Neural crest cell (in vitro differentiated cells): ENCODE measurements around the gene RAB32. TPM values are rescaled to one million over a fixed set of nuclear protein-coding genes. Genes with fewer than 3 reads are reported as not detected.

Source experiments
- DNase-seq: peaks from one replicate; pipeline ENCODE4 v3.0.0; 2021; ENCODE audit warnings: low read depth, mixed read lengths, low spot score
- H3K27ac Mint-ChIP-seq: one replicate; pipeline ENCODE4 v1.8.0; 2021; ENCODE audit warnings: mild to moderate bottlenecking, mixed read lengths; ENCODE audit not compliant: unreplicated experiment
- H3K27me3 Mint-ChIP-seq: 2 replicates; pipeline ENCODE4 v1.8.0; 2021; ENCODE audit warnings: low read depth, mild to moderate bottlenecking, mixed read lengths
- H3K36me3 Mint-ChIP-seq: 2 replicates; pipeline ENCODE4 v1.8.0; 2021; ENCODE audit warnings: low read depth, mild to moderate bottlenecking, mixed read lengths
- H3K4me1 Mint-ChIP-seq: 2 replicates; pipeline ENCODE4 v1.8.0; 2021; ENCODE audit warnings: mixed read lengths
- H3K4me3 Mint-ChIP-seq: one replicate; pipeline ENCODE4 v1.8.0; 2021; ENCODE audit warnings: mild to moderate bottlenecking, mixed read lengths
- H3K9me3 Mint-ChIP-seq: 2 replicates; pipeline ENCODE4 v1.8.0; 2021; ENCODE audit warnings: mixed read lengths
- CTCF ChIP-seq: fragments of 200-600 bp; sonication (generic); conservative IDR thresholded peaks from 2 replicates; pipeline ENCODE4 v1.5.0; 2021; ENCODE audit warnings: antibody characterized with exemption, mild to moderate bottlenecking
- total RNA-seq: library from RNA; stranded (reverse); gene quantifications from 2 replicates; pipeline ENCODE4 v1.2.1, GENCODE V29; 2021

RAB32 gene
- total RNA-seq, 1 donor from 2014 or later: 26.0 TPM

- no peak for DNase-seq
- no peak overlapping the region for H3K4me3 Mint-ChIP-seq
- H3K27me3 Mint-ChIP-seq: no peaks in the 10 kb centered on the region
- H3K4me1 Mint-ChIP-seq: peaks cover 28% of the 10 kb centered on the region
- no peak for TF ChIP-seq CTCF
- peaks cover 11% of the 10 kb centered on the region for H3K36me3 Mint-ChIP-seq
- H3K27ac Mint-ChIP-seq: no peak overlapping the region
- H3K9me3 Mint-ChIP-seq: no peaks in the 10 kb centered on the region
Observed at GRCh38 chr6:146546443-146547043, 2.9 kb downstream of the RAB32 start.

- H3K27ac Mint-ChIP-seq: no peak overlapping the region
- no peaks in the 10 kb centered on the region for H3K27me3 Mint-ChIP-seq
- TF ChIP-seq CTCF: no peak
- H3K36me3 Mint-ChIP-seq: peaks cover 11% of the 10 kb centered on the region
- no peak overlapping the region for H3K4me3 Mint-ChIP-seq
- H3K9me3 Mint-ChIP-seq: no peaks in the 10 kb centered on the region
- H3K4me1 Mint-ChIP-seq: peaks cover 28% of the 10 kb centered on the region
- DNase-seq: no peak
Observed at GRCh38 chr6:146547889-146548288, 4.3 kb downstream of the RAB32 start.

GRCh38 chr6:146548898-146549374 lies 5.3 kb downstream of the RAB32 start:
- Mint-ChIP-seq H3K36me3 (peaks cover 11% of the 10 kb centered on the region), H3K4me3 (no peak overlapping the region), H3K4me1 (peaks cover 28% of the 10 kb centered on the region), H3K9me3 (no peaks in the 10 kb centered on the region), H3K27ac (no peak overlapping the region), H3K27me3 (no peaks in the 10 kb centered on the region)
- no peak for DNase-seq
- TF ChIP-seq CTCF: no peak

GRCh38 chr6:146550911-146551310 lies 7.3 kb downstream of the RAB32 start:
- Mint-ChIP-seq H3K4me1 (peaks cover 9% of the 10 kb centered on the region), H3K9me3 (no peaks in the 10 kb centered on the region), H3K36me3 (peaks cover 15% of the 10 kb centered on the region), H3K4me3 (no peak overlapping the region), H3K27me3 (no peaks in the 10 kb centered on the region), H3K27ac (no peak overlapping the region)
- no peak for DNase-seq
- no peak for TF ChIP-seq CTCF

- H3K9me3 Mint-ChIP-seq: no peaks in the 10 kb centered on the region
- DNase-seq: no peak
- peaks cover 15% of the 10 kb centered on the region for H3K36me3 Mint-ChIP-seq
- no peaks in the 10 kb centered on the region for H3K27me3 Mint-ChIP-seq
- H3K27ac Mint-ChIP-seq: no peak overlapping the region
- H3K4me1 Mint-ChIP-seq: peaks cover 4% of the 10 kb centered on the region
- H3K4me3 Mint-ChIP-seq: no peak overlapping the region
- TF ChIP-seq CTCF: no peak
Observed at GRCh38 chr6:146551545-146551944, 7.9 kb downstream of the RAB32 start.
